HepG2 (cell line): ENCODE results near the gene AGPAT3. TPM values are rescaled to one million over a fixed set of nuclear protein-coding genes. Genes with fewer than 3 reads are reported as not detected.
A peak's percentile ranks its signal among the peaks of the same experiment; 100 is the strongest.

Experiments used
- BCL6 ChIP-seq: IDR thresholded peaks from 2 replicates; pipeline ENCODE4 v1.6.1; 2016; ENCODE audit warnings: missing genetic modification reagents, missing compliant biosample characterization
- ETV5 ChIP-seq: IDR thresholded peaks from 2 replicates; pipeline ENCODE4 v1.6.1; 2018; ENCODE audit warnings: missing biosample characterization, missing genetic modification reagents, inconsistent platforms, borderline replicate concordance
- FOXJ3 ChIP-seq: sonication (generic); formaldehyde crosslinking; IDR thresholded peaks from 2 replicates; pipeline ENCODE4 v1.4.0; 2020; ENCODE audit warnings: missing genetic modification reagents, mild to moderate bottlenecking, borderline replicate concordance
- FOXP4 ChIP-seq: sonication (generic); formaldehyde crosslinking; IDR thresholded peaks from 2 replicates; pipeline ENCODE4 v1.4.0; 2020; ENCODE audit warnings: missing genetic modification reagents
- HNF4G ChIP-seq, 2 experiments: sonication (generic) in 1 of 2; formaldehyde crosslinking in 1 of 2; IDR thresholded peaks; 2 replicates each; pipeline versions ENCODE4 v1.4.0 to v1.6.1; 2011 to 2020; ENCODE audit warnings: borderline replicate concordance in 2 of 2, low read depth in 2 of 2, mild to moderate bottlenecking in 2 of 2, low read length in 1 of 2, missing genetic modification reagents in 1 of 2, moderate library complexity in 1 of 2
- HOXD1 ChIP-seq: sonication (generic); formaldehyde crosslinking; IDR thresholded peaks from 2 replicates; pipeline ENCODE4 v1.5.0; 2020; ENCODE audit warnings: missing genetic modification reagents
- MED1 ChIP-seq: sonication (generic); formaldehyde crosslinking; IDR thresholded peaks from 2 replicates; pipeline ENCODE4 v1.4.0; 2020; ENCODE audit warnings: missing genetic modification reagents
- MYC ChIP-seq: sonication (generic); formaldehyde crosslinking; IDR thresholded peaks from 2 replicates; pipeline ENCODE4 v1.9.0; 2021; ENCODE audit warnings: missing genetic modification reagents, borderline replicate concordance
- NCOR1 ChIP-seq: fragments of 200-600 bp; sonication (generic); IDR thresholded peaks from 2 replicates; pipeline ENCODE4 v1.7.0; 2017; ENCODE audit warnings: antibody characterized with exemption, low read length, borderline replicate concordance
- PLSCR1 ChIP-seq: sonication (generic); formaldehyde crosslinking; IDR thresholded peaks from 2 replicates; pipeline ENCODE4 v1.5.0; 2020; ENCODE audit warnings: missing genetic modification reagents, mild to moderate bottlenecking, borderline replicate concordance
- POLR2AphosphoS5 ChIP-seq: IDR thresholded peaks from 2 replicates; pipeline ENCODE4 v1.6.1; 2012; ENCODE audit warnings: low read depth, low read length
- PRMT3 ChIP-seq: sonication (generic); formaldehyde crosslinking; IDR thresholded peaks from 2 replicates; pipeline ENCODE4 v1.8.1; 2022; ENCODE audit warnings: low read depth, mild to moderate bottlenecking, moderate library complexity, missing genetic modification reagents, borderline replicate concordance
- SALL2 ChIP-seq: sonication (generic); formaldehyde crosslinking; IDR thresholded peaks from 2 replicates; pipeline ENCODE4 v1.8.1; 2023; ENCODE audit warnings: mild to moderate bottlenecking, missing genetic modification reagents, inconsistent platforms
- SKI ChIP-seq: fragments of 450-650 bp; IDR thresholded peaks from one replicate; pipeline ENCODE4 v1.6.1; 2018; ENCODE audit warnings: mild to moderate bottlenecking; ENCODE audit not compliant: partially characterized antibody
- SMC3 ChIP-seq: IDR thresholded peaks from 2 replicates; pipeline ENCODE4 v1.6.1; 2011; ENCODE audit warnings: low read length, improper control_type of control experiment
- SOX6 ChIP-seq, 2 experiments: fragments of 450-650 bp in 1 of 2; sonication (generic) in 1 of 2; formaldehyde crosslinking in 1 of 2; IDR thresholded peaks; 2 replicates each; pipeline versions ENCODE4 v1.4.0 to v1.6.1; 2017 to 2020; ENCODE audit warnings: antibody characterized with exemption in 1 of 2, mild to moderate bottlenecking in 1 of 2, missing genetic modification reagents in 1 of 2
- TCF7 ChIP-seq: sonication (generic); IDR thresholded peaks from 2 replicates; pipeline ENCODE4 v1.6.1; 2016; ENCODE audit warnings: antibody characterized with exemption, low read depth
- ZNF256 ChIP-seq: sonication (generic); formaldehyde crosslinking; conservative IDR thresholded peaks from 2 replicates; pipeline ENCODE4 v1.4.0; 2020; ENCODE audit warnings: missing genetic modification reagents
- ZNF674 ChIP-seq: sonication (generic); formaldehyde crosslinking; IDR thresholded peaks from 2 replicates; pipeline ENCODE4 v1.5.0; 2020; ENCODE audit warnings: low read depth, mild to moderate bottlenecking, missing genetic modification reagents
- ZNF746 ChIP-seq: sonication (generic); formaldehyde crosslinking; IDR thresholded peaks from 2 replicates; pipeline ENCODE4 v1.8.0; 2022; ENCODE audit warnings: mild to moderate bottlenecking, missing genetic modification reagents
- ZSCAN29 ChIP-seq: sonication (generic); formaldehyde crosslinking; conservative IDR thresholded peaks from 2 replicates; pipeline ENCODE4 v1.4.0; 2020; ENCODE audit warnings: mild to moderate bottlenecking, missing genetic modification reagents
- polyA plus RNA-seq, 8 experiments: library from polyadenylated mRNA; depleted of rRNA in 3 of 8; stranded (reverse) in 7 of 8; unstranded in 1 of 8; fragments of >200 nt; fragmentation: Illumina TruSeq in 4 of 8; extraction: Trizol in 4 of 8; gene quantifications; 2 replicates each; pipeline versions ENCODE4 v1.2.1 to v1.2.3, GENCODE V29; 2011 to 2016; ENCODE audit warnings: low read depth in 4 of 8, missing spikeins in 1 of 8, mixed read lengths in 1 of 8; ENCODE audit not compliant: insufficient read depth in 1 of 8
- total RNA-seq, 5 experiments: library from RNA; depleted of rRNA; stranded (reverse); fragments of >200 nt; fragmentation: Illumina TruSeq; extraction: Trizol; gene quantifications; 2 replicates each; pipeline ENCODE4 v1.2.3, GENCODE V29; 2016; ENCODE audit warnings: low read depth in 1 of 5
- TF ChIP-seq, protein P1 (sequence below): sonication (generic); formaldehyde crosslinking; IDR thresholded peaks from 2 replicates; pipeline ENCODE4 v1.4.0; 2020; ENCODE audit warnings: mild to moderate bottlenecking, missing genetic modification reagents, borderline replicate concordance
- TF ChIP-seq, protein P2 (sequence below): sonication (generic); formaldehyde crosslinking; IDR thresholded peaks from 2 replicates; pipeline ENCODE4 v1.5.0; 2020; ENCODE audit warnings: missing genetic modification reagents

AGPAT3 gene
- total and polyA plus RNA-seq, 2 of the 13 experiments (the other 11 are each of a cell fraction or from before 2014, with no cell fraction given) = 32.2 to 54.4 TPM

GRCh38 chr21:43867948-43868347, 2.9 kb downstream of the AGPAT3 start (continued):
- TF ChIP-seq, protein P1, sequence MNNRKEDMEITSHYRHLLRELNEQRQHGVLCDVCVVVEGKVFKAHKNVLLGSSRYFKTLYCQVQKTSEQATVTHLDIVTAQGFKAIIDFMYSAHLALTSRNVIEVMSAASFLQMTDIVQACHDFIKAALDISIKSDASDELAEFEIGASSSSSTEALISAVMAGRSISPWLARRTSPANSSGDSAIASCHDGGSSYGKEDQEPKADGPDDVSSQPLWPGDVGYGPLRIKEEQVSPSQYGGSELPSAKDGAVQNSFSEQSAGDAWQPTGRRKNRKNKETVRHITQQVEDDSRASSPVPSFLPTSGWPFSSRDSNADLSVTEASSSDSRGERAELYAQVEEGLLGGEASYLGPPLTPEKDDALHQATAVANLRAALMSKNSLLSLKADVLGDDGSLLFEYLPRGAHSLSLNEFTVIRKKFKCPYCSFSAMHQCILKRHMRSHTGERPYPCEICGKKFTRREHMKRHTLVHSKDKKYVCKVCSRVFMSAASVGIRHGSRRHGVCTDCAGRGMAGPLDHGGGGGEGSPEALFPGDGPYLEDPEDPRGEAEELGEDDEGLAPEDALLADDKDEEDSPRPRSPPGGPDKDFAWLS (CRISPR knock-in tag) = 0 out of 2 replicates have a peak, but pooled peaks have one; percentile 50
- TF ChIP-seq SOX6 (IDR thresholded peaks at IDR 0.05) (no peak), SOX6 (CRISPR knock-in tag; IDR thresholded peaks at IDR 0.05) (peak; percentile 63; the same call in 1 of the 2 replicates), HOXD1 (CRISPR knock-in tag) (no peak), FOXP4 (CRISPR knock-in tag) (peak; percentile 71), MED1 (CRISPR knock-in tag) (0 out of 2 replicates have a peak, but pooled peaks have one; percentile 47), SKI (peak; percentile 82), SMC3 (no peak; the same call in 1 of the 2 replicates), ZNF256 (CRISPR knock-in tag) (no peak), POLR2AphosphoS5 (no peak), NCOR1 (peak; percentile 69; the same call in 1 of the 2 replicates), MYC (0 out of 2 replicates have a peak, but pooled peaks have one; percentile 34), FOXJ3 (CRISPR knock-in tag) (no peak), ZNF674 (CRISPR knock-in tag) (no peak), PLSCR1 (CRISPR knock-in tag) (no peak), ZSCAN29 (CRISPR knock-in tag) (no peak), ETV5 (CRISPR knock-in tag) (0 out of 2 replicates have a peak, but pooled peaks have one; percentile 6), SALL2 (no peak), PRMT3 (CRISPR knock-in tag) (no peak), TCF7 (0 out of 2 replicates have a peak, but pooled peaks have one; percentile 30), ZNF746 (CRISPR knock-in tag) (no peak), BCL6 (CRISPR knock-in tag) (peak; percentile 68; the same call in 1 of the 2 replicates), HNF4G (IDR thresholded peaks at IDR 0.05; ENCODE audit: borderline replicate concordance, low read depth, low read length) (peak; percentile 66), HNF4G (CRISPR knock-in tag; IDR thresholded peaks at IDR 0.05; ENCODE audit: borderline replicate concordance, low read depth) (no peak)
- TF ChIP-seq, protein P2, sequence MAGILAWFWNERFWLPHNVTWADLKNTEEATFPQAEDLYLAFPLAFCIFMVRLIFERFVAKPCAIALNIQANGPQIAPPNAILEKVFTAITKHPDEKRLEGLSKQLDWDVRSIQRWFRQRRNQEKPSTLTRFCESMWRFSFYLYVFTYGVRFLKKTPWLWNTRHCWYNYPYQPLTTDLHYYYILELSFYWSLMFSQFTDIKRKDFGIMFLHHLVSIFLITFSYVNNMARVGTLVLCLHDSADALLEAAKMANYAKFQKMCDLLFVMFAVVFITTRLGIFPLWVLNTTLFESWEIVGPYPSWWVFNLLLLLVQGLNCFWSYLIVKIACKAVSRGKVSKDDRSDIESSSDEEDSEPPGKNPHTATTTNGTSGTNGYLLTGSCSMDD (CRISPR knock-in tag) = no peak
